ENCODE results near the gene WDR55.
A peak's percentile ranks its signal among the peaks of the same experiment; 100 is the strongest.
"Not testable (repeated sequence)": the region's sequence is repeated elsewhere in the genome, so short reads cannot be mapped to it uniquely, and the experiment has no call there.

Gene WDR55

GRCh38 chr5:140710899-140711552 lies 46.3 kb downstream of the WDR55 start:
- DNase-seq (ENCODE audit: low read depth in 2 of 2, low spot score in 1 of 2): peak; percentile 76 to 85

GRCh38 chr5:140711794-140712193 lies 47.1 kb downstream of the WDR55 start:
- DNase-seq (ENCODE audit: low read depth in 2 of 2, low spot score in 1 of 2): no peak

- DNase-seq (ENCODE audit: low read depth in 2 of 2, low spot score in 1 of 2): no peak
Measured at GRCh38 chr5:140713562-140714094, 48.9 kb downstream of the WDR55 start.

- not testable (repeated sequence) for DNase-seq (ENCODE audit: low read depth in 2 of 2, low spot score in 1 of 2)
Measured at GRCh38 chr5:140716238-140716637, 51.5 kb downstream of the WDR55 start.

GRCh38 chr5:140718266-140718592 lies 53.5 kb downstream of the WDR55 start:
- DNase-seq (ENCODE audit: low read depth in 2 of 2, low spot score in 1 of 2): no peak

- DNase-seq (ENCODE audit: low read depth in 2 of 2, low spot score in 1 of 2): not testable (repeated sequence)
Measured at GRCh38 chr5:140720738-140721137, 56.0 kb downstream of the WDR55 start.

- not testable (repeated sequence) for DNase-seq (ENCODE audit: low read depth in 2 of 2, low spot score in 1 of 2)
Measured at GRCh38 chr5:140721395-140721794, 56.7 kb downstream of the WDR55 start.
